Mononuclear cell (primary cell): ENCODE results near the gene EXOG. TPM values are rescaled to one million over a fixed set of nuclear protein-coding genes. Genes with fewer than 3 reads are reported as not detected.
"Not testable (repeated sequence)": the region's sequence is repeated elsewhere in the genome, so short reads cannot be mapped to it uniquely, and the experiment has no call there.

Source experiments
- H3K27me3 ChIP-seq: 2 replicates; pipeline ENCODE4 v1.6.0; 2011; ENCODE audit warnings: low read length, control low read depth; ENCODE audit not compliant: insufficient read depth
- H3K4me1 ChIP-seq: 2 replicates; pipeline ENCODE4 v1.5.1; 2011; ENCODE audit warnings: mild to moderate bottlenecking, low read length, control low read depth; ENCODE audit not compliant: insufficient read depth
- H3K4me3 ChIP-seq: 2 replicates; pipeline ENCODE4 v1.5.1; 2011; ENCODE audit warnings: mild to moderate bottlenecking, low read length, moderate library complexity
- H3K9me3 ChIP-seq: 2 replicates; pipeline ENCODE4 v1.5.1; 2011; ENCODE audit warnings: low read depth, mild to moderate bottlenecking, control low read depth, low read length
- total RNA-seq: library from RNA; depleted of rRNA; stranded (reverse); fragments of >200 nt; gene quantifications from one replicate; pipeline ENCODE4 v1.2.3, GENCODE V29; 2012

The EXOG gene
- total RNA-seq, 1 donor, result 13.3 TPM

DNA sequence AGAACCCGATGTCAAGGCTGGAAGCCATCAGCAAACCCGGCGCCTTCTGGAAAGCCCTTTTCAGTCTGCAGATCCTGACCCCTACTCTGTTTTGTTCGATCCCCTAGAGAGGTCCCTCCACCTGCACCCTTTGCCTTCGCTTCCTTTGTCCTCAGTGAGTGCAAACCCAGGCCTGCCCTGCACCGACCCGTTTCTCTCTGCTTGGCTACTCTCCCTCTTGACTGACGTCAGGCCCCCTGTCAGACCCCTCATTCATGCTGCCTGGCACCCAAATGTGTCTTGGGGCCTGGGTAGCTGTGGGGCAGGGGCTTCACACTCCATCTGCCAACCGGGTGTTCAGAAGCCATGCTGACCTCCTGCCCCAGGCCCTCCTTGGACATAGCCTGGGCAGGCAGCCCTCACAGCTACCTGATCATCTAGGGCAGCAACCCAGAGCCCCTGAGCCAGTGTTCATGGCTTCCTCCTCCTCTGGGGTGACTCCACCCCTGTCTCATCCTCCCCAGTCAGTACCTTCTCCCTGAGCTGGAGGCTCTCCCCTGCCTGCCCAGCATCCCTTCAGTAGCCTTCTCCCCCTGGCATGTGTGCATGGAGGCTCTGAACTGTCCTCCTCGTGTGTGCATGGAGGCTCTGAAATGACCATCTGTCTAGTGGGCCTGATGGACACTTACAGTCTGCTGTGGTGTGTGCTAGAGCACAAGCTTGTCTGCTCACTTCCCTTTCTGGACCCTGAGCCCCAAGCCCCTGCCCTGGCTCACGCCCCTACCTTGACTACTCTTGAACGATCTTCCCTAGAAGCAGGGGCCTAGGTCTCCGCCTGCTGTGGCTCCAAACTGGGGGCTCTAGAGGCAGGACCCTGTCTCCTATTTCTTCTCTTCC is 69.4 kb downstream of the EXOG start:
- no peaks in the 10 kb centered on the region for H3K4me1 ChIP-seq
- no peaks in the 10 kb centered on the region for H3K27me3 ChIP-seq
- no peaks in the 10 kb centered on the region for H3K9me3 ChIP-seq
- no peak overlapping the region for H3K4me3 ChIP-seq

DNA sequence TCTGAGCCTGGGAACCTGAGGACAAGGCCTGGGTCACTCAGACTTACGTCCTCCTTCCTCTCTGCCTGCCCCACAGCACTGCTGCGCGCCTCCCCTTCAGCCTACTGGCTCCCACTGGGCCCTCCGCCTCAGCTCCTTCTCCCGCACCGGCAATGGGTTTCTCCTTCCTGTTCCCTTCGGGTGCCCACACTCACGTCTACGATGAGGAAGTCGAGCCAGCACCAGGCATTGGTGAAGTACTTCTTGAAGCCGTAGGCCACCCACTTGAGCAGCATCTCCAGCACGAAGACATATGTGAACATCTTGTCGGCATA is 70.0 kb downstream of the EXOG start:
- Histone ChIP-seq H3K9me3 (no peaks in the 10 kb centered on the region), H3K4me1 (no peaks in the 10 kb centered on the region), H3K27me3 (no peaks in the 10 kb centered on the region)

GRCh38 chr3:38566794-38567193 is 70.7 kb downstream of the EXOG start:
- H3K27me3 ChIP-seq, H3K4me3 ChIP-seq, H3K9me3 ChIP-seq, H3K4me1 ChIP-seq: not testable (repeated sequence)

More for the DNA sequence above, 70.0 kb downstream of the EXOG start:
- H3K4me3 ChIP-seq, result no peak overlapping the region

DNA sequence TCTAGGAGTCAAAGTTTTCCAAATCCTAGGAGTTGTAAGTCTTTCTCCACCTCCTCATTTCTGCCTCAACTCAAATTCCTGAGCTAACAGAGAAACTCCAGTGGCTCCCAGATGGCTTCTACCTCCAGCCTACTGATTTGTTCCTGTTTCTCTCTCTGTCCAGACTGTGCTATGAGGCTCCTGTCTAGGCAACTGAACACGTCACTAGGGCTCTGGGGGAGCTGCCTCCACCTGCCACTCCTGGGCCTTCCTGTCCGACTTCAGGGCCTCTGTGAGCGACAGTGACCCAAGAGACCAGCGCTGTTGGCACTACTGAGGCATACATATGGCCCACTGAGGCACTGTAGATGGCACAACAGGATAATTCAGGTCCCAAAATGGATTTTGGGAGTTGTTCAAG is 71.4 kb downstream of the EXOG start:
- Histone ChIP-seq H3K4me3 (no peak overlapping the region), H3K27me3 (no peaks in the 10 kb centered on the region), H3K4me1 (no peaks in the 10 kb centered on the region)

GRCh38 chr3:38573111-38573510 is 77.0 kb downstream of the EXOG start:
- Histone ChIP-seq H3K4me1 (no peaks in the 10 kb centered on the region), H3K27me3 (no peaks in the 10 kb centered on the region), H3K4me3 (no peak overlapping the region), H3K9me3 (no peaks in the 10 kb centered on the region)

More for the DNA sequence above, 71.4 kb downstream of the EXOG start:
- H3K9me3 ChIP-seq, result no peaks in the 10 kb centered on the region

DNA sequence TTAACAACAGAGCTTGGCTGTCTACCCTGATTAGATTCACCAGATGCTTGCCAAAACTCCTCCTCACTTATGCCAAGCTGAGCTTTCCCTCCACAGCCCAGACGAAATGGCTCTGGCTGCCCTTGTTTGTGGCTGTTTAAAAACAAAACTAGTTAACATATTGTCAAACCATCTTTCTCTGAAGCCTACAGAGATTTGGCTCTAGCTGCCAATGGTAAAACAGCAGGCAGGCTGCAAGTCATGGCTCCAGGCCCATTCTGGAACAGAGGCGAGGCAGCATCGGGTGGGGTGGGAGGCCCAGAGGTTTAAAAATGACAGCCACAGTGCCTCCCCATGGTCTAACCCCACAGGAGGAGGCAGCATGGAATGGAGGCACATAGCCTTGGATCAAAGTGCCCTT is 77.4 kb downstream of the EXOG start:
- H3K9me3 ChIP-seq, result no peaks in the 10 kb centered on the region
- no peaks in the 10 kb centered on the region for H3K27me3 ChIP-seq
- no peaks in the 10 kb centered on the region for H3K4me1 ChIP-seq
- H3K4me3 ChIP-seq, result no peak overlapping the region

DNA sequence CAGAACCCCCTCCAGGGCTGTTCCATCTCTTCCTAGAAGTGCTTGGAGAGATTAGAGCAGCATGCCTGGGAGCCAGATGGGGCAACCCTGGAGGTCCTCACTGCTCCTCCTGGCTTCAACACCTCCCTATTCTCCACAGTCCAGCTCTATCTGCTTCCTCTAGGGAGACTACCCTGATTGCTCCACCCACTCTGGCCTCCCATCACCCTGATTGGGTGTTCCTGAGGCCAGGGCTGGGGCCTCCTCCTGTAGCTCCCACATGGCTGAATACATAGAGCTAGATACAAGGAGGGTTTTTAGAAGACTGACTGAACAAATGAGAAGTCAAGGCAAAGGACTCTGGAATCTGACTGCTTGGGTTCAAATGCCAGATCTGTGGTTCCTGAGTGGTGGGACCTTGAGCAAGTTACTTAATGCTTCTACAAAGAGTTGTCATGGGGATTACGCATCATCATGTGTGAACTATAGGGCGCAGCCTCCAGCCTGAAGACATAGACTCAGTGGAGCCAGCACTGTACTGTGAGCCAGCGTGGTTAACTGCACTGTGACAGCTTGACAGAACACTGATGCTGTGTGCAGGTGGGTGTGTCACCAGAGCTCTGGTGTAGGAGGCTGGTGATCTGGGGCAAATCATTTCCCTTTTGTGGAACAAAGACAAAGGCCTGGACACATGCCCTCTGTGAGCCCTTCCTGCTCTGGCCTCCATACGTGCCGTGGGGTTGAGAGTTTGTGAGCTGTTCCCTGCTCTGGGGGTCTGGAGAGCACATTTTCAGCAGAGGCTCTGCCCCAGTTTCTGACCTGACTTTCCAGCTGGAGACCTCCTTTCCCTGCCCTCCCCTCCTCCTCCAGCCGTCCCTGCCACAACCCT is 78.5 kb downstream of the EXOG start:
- no peaks in the 10 kb centered on the region for H3K9me3 ChIP-seq
- no peaks in the 10 kb centered on the region for H3K27me3 ChIP-seq
- H3K4me3 ChIP-seq, result no peak overlapping the region
- no peaks in the 10 kb centered on the region for H3K4me1 ChIP-seq

DNA sequence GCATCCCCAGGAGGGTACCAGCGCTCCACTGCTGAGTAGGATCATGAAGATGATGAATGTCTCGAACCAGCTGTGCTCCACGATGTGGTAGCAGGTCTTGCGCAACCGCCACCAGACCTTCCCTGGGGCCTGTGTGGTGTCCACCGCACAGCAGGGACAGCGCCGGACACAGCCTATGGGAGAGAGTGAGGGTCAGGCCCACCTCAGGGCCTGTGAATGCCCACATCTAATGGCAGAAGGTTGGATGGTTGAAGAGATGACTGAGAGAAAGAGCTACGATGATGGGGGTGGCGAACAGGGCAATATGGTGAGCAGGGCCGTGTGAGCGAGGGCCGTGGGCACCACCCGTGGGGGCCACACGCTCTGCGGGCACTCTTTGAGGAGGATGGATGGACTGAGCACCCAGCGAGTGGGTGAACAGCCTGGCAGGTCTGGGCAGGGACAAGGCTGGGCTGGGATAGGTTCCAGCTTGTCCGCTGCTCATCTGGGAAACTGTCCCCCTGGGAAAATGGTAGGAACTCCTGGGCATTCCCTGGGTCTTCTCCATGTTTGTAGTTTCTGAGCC is 79.2 kb downstream of the EXOG start:
- Histone ChIP-seq H3K4me3 (no peak overlapping the region), H3K27me3 (no peaks in the 10 kb centered on the region), H3K9me3 (no peaks in the 10 kb centered on the region), H3K4me1 (no peaks in the 10 kb centered on the region)

Other genes with a start within 250 kb of the EXOG start
- gene SLC22A13, start 230.5 kb upstream of the EXOG start, total RNA-seq, result not detected
- 0.10 TPM for gene SLC22A14, start 214.0 kb upstream of the EXOG start, total RNA-seq
- 0.63 TPM for gene XYLB, start 149.6 kb upstream of the EXOG start, total RNA-seq
- gene ACVR2B, start 42.5 kb upstream of the EXOG start, total RNA-seq, result 2.6 TPM
- not detected for gene SCN5A, start 153.3 kb downstream of the EXOG start, total RNA-seq